K562 (cell line): Measurements from ENCODE around the gene VDR. TPM values are rescaled to one million over a fixed set of nuclear protein-coding genes. Genes with fewer than 3 reads are reported as not detected.

Experiments
- ATF7 ChIP-seq: fragments of 450-650 bp; IDR thresholded peaks from 2 replicates; pipeline ENCODE4 v1.7.1; 2014; ENCODE audit warnings: mild to moderate bottlenecking, moderate library complexity
- HIVEP1 ChIP-seq: fragments of 250-450 bp; sonication (Bioruptor Pico); IDR thresholded peaks from 2 replicates; pipeline ENCODE4 v1.4.0; 2020; ENCODE audit warnings: mild to moderate bottlenecking
- HNRNPK ChIP-seq: fragments of 200-400 bp; formaldehyde crosslinking; IDR thresholded peaks from one replicate; pipeline ENCODE4 v1.6.1; 2018; ENCODE audit warnings: mild to moderate bottlenecking, low read depth, low read length; ENCODE audit not compliant: poor library complexity, severe bottlenecking
- MCM3 ChIP-seq: fragments of 450-650 bp; IDR thresholded peaks from 2 replicates; pipeline ENCODE4 v1.6.1; 2016
- RBM14 ChIP-seq: fragments of 200-400 bp; formaldehyde crosslinking; IDR thresholded peaks from 2 replicates; pipeline ENCODE4 v1.6.1; 2018; ENCODE audit warnings: low read depth, mild to moderate bottlenecking, low read length, moderate library complexity, borderline replicate concordance; ENCODE audit not compliant: insufficient read depth
- RBM17 ChIP-seq: fragments of 200-400 bp; formaldehyde crosslinking; IDR thresholded peaks from 2 replicates; pipeline ENCODE4 v1.6.1; 2017; ENCODE audit warnings: low read depth, mild to moderate bottlenecking, low read length, borderline replicate concordance
- SP1 ChIP-seq: sonication (generic); formaldehyde crosslinking; IDR thresholded peaks from 2 replicates; pipeline ENCODE4 v1.8.1; 2022; ENCODE audit warnings: mild to moderate bottlenecking, missing genetic modification reagents
- TEAD1 ChIP-seq, 2 experiments: fragments of 450-650 bp in 1 of 2; sonication (generic) in 1 of 2; formaldehyde crosslinking; IDR thresholded peaks; 2 replicates each; pipeline versions ENCODE4 v1.4.0 to v1.8.0; 2020 to 2022; ENCODE audit warnings: mild to moderate bottlenecking in 2 of 2, missing genetic modification reagents in 1 of 2
- ZFX ChIP-seq: sonication (generic); formaldehyde crosslinking; IDR thresholded peaks from 2 replicates; pipeline ENCODE4 v1.8.0; 2022; ENCODE audit warnings: mild to moderate bottlenecking, missing genetic modification reagents, moderate library complexity
- polyA plus RNA-seq, 8 experiments: library from polyadenylated mRNA; depleted of rRNA in 4 of 8; stranded (reverse) in 5 of 8; unstranded in 3 of 8; fragments of >200 nt; fragmentation: Nextera tagmentation in 2 of 8; fragmentation: Illumina TruSeq in 1 of 8; extraction: Ambion mirVana in 2 of 8; extraction: Trizol in 1 of 8; gene quantifications; 2 replicates each; pipeline versions ENCODE4 v1.2.1 to v1.2.3, GENCODE V29; 2011 to 2014; ENCODE audit warnings: inconsistent platforms in 1 of 8, missing spikeins in 1 of 8
- total RNA-seq, 7 experiments: library from RNA; depleted of rRNA in 6 of 7; stranded (reverse); fragments of >200 nt in 6 of 7; fragmentation: Illumina TruSeq in 2 of 7; extraction: Trizol in 2 of 7; gene quantifications; 2 replicates each; pipeline versions ENCODE4 v1.2.1 to v1.2.3, GENCODE V29; 2011 to 2021; ENCODE audit warnings: low replicate concordance in 1 of 7
- TF ChIP-seq, protein P1 (sequence below), 2 experiments: IDR thresholded peaks; 2 replicates each; pipeline ENCODE4 v1.6.1; 2011; ENCODE audit warnings: borderline replicate concordance in 1 of 2, control low read depth in 1 of 2, low read depth in 1 of 2, low read length in 1 of 2, mild to moderate bottlenecking in 1 of 2, mixed read lengths in 1 of 2, moderate library complexity in 1 of 2; ENCODE audit not compliant: insufficient read depth in 1 of 2, insufficient read length in 1 of 2, poor library complexity in 1 of 2, severe bottlenecking in 1 of 2; ENCODE audit errors: extremely low read depth in 1 of 2
- TF ChIP-seq, protein P2 (sequence below): fragments of 250-450 bp; sonication (Bioruptor Pico); IDR thresholded peaks from 2 replicates; pipeline ENCODE4 v1.4.0; 2020; ENCODE audit warnings: mild to moderate bottlenecking, moderate library complexity, borderline replicate concordance
- TF ChIP-seq, protein P3 (sequence below): sonication (generic); formaldehyde crosslinking; IDR thresholded peaks from 2 replicates; pipeline ENCODE4 v1.8.0; 2023; ENCODE audit warnings: missing genetic modification reagents, mild to moderate bottlenecking, borderline replicate concordance

Gene VDR
- total and polyA plus RNA-seq, 9 of the 15 experiments (the other 6 are each of a cell fraction or from before 2014, with no cell fraction given): 0.61 to 4.8 (median 2.0) TPM

DNA sequence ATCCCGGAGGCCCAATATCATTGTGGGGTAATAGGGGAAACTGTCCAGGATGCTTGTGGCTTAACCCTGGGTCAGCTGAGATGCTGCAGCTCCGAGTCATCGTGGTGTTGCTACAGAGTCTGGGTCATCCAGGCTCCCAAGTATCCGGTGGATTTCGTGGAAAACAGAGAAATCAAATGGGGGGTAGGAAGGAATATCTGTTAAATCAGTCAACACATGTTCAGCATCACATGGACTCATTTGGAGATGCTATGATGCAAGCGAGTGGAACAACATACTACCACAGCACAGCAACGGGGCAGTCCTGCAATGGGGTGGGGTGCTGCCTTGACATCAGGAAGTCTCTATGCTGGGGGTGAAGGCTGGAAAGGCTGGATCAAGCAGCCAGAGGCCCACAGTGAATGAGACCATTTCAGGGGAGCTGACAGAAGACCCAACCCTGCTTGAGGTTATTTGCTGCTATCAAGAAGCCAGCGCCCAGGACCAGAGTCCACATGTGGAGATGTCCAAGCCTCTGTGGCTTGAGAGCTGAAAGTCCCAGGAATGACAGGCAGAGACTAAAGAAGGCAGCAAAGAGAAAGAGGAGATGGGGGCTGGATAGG, 22.9 kb downstream of the VDR start (continued):
- TF ChIP-seq, protein P1, sequence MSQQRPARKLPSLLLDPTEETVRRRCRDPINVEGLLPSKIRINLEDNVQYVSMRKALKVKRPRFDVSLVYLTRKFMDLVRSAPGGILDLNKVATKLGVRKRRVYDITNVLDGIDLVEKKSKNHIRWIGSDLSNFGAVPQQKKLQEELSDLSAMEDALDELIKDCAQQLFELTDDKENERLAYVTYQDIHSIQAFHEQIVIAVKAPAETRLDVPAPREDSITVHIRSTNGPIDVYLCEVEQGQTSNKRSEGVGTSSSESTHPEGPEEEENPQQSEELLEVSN (IDR thresholded peaks at IDR 0.05; ENCODE audit: borderline replicate concordance in 1 of 2, extremely low read depth in 1 of 2, insufficient read depth in 1 of 2, insufficient read length in 1 of 2, low read depth in 1 of 2, low read length in 1 of 2, poor library complexity in 1 of 2, severe bottlenecking in 1 of 2): no peak
- no peak for TF ChIP-seq ZFX (CRISPR knock-in tag)
- TF ChIP-seq, protein P2, sequence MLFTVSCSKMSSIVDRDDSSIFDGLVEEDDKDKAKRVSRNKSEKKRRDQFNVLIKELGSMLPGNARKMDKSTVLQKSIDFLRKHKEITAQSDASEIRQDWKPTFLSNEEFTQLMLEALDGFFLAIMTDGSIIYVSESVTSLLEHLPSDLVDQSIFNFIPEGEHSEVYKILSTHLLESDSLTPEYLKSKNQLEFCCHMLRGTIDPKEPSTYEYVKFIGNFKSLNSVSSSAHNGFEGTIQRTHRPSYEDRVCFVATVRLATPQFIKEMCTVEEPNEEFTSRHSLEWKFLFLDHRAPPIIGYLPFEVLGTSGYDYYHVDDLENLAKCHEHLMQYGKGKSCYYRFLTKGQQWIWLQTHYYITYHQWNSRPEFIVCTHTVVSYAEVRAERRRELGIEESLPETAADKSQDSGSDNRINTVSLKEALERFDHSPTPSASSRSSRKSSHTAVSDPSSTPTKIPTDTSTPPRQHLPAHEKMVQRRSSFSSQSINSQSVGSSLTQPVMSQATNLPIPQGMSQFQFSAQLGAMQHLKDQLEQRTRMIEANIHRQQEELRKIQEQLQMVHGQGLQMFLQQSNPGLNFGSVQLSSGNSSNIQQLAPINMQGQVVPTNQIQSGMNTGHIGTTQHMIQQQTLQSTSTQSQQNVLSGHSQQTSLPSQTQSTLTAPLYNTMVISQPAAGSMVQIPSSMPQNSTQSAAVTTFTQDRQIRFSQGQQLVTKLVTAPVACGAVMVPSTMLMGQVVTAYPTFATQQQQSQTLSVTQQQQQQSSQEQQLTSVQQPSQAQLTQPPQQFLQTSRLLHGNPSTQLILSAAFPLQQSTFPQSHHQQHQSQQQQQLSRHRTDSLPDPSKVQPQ: no peak
- TF ChIP-seq, protein P3, sequence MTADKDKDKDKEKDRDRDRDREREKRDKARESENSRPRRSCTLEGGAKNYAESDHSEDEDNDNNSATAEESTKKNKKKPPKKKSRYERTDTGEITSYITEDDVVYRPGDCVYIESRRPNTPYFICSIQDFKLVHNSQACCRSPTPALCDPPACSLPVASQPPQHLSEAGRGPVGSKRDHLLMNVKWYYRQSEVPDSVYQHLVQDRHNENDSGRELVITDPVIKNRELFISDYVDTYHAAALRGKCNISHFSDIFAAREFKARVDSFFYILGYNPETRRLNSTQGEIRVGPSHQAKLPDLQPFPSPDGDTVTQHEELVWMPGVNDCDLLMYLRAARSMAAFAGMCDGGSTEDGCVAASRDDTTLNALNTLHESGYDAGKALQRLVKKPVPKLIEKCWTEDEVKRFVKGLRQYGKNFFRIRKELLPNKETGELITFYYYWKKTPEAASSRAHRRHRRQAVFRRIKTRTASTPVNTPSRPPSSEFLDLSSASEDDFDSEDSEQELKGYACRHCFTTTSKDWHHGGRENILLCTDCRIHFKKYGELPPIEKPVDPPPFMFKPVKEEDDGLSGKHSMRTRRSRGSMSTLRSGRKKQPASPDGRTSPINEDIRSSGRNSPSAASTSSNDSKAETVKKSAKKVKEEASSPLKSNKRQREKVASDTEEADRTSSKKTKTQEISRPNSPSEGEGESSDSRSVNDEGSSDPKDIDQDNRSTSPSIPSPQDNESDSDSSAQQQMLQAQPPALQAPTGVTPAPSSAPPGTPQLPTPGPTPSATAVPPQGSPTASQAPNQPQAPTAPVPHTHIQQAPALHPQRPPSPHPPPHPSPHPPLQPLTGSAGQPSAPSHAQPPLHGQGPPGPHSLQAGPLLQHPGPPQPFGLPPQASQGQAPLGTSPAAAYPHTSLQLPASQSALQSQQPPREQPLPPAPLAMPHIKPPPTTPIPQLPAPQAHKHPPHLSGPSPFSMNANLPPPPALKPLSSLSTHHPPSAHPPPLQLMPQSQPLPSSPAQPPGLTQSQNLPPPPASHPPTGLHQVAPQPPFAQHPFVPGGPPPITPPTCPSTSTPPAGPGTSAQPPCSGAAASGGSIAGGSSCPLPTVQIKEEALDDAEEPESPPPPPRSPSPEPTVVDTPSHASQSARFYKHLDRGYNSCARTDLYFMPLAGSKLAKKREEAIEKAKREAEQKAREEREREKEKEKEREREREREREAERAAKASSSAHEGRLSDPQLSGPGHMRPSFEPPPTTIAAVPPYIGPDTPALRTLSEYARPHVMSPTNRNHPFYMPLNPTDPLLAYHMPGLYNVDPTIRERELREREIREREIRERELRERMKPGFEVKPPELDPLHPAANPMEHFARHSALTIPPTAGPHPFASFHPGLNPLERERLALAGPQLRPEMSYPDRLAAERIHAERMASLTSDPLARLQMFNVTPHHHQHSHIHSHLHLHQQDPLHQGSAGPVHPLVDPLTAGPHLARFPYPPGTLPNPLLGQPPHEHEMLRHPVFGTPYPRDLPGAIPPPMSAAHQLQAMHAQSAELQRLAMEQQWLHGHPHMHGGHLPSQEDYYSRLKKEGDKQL (CRISPR knock-in tag): no peak
- no peak for TF ChIP-seq SP1 (CRISPR knock-in tag)
- no peak for TF ChIP-seq MCM3
- TF ChIP-seq ATF7: peak; percentile 31; the same call in 1 of the 2 replicates
- no peak for TF ChIP-seq RBM14
- TF ChIP-seq RBM17: no peak
- no peak for TF ChIP-seq HNRNPK
- no peak for TF ChIP-seq HIVEP1 (CRISPR knock-in tag)
- TF ChIP-seq TEAD1 (CRISPR knock-in tag; IDR thresholded peaks at IDR 0.05): no peak
